ENCODE results near the gene GNL2.
A peak's percentile ranks its signal among the peaks of the same experiment; 100 is the strongest.

GNL2 gene

GRCh38 chr1:37557402-37557801, 38.3 kb downstream of the GNL2 start:
- H3K4me1 ChIP-seq (ENCODE audit: control insufficient read depth, low read length), result peaks cover 17% of the 10 kb centered on the region
- H3K79me2 ChIP-seq (ENCODE audit: control insufficient read depth, low read length), result peaks cover 17% of the 10 kb centered on the region
- H3K9me2 ChIP-seq (replicated peaks; ENCODE audit: control insufficient read depth, low read length), result no peaks in the 10 kb centered on the region
- peaks cover 15% of the 10 kb centered on the region for H3K36me3 ChIP-seq (ENCODE audit: control insufficient read depth, low read length)
- H3K9me3 ChIP-seq (ENCODE audit: control insufficient read depth, insufficient read depth, low read length), result peaks cover 6% of the 10 kb centered on the region; the same call in 1 of the 2 replicates
- no peak overlapping the region for H3K4me2 ChIP-seq (ENCODE audit: low read length)
- H4K20me1 ChIP-seq (ENCODE audit: control insufficient read depth, insufficient read depth, low read depth, low read length), result no peaks in the 10 kb centered on the region; the same call in 1 of the 2 replicates
- H3K27ac ChIP-seq (ENCODE audit: low read depth, low read length), result no peak overlapping the region
- TF ChIP-seq, protein P1, sequence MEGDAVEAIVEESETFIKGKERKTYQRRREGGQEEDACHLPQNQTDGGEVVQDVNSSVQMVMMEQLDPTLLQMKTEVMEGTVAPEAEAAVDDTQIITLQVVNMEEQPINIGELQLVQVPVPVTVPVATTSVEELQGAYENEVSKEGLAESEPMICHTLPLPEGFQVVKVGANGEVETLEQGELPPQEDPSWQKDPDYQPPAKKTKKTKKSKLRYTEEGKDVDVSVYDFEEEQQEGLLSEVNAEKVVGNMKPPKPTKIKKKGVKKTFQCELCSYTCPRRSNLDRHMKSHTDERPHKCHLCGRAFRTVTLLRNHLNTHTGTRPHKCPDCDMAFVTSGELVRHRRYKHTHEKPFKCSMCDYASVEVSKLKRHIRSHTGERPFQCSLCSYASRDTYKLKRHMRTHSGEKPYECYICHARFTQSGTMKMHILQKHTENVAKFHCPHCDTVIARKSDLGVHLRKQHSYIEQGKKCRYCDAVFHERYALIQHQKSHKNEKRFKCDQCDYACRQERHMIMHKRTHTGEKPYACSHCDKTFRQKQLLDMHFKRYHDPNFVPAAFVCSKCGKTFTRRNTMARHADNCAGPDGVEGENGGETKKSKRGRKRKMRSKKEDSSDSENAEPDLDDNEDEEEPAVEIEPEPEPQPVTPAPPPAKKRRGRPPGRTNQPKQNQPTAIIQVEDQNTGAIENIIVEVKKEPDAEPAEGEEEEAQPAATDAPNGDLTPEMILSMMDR (IDR thresholded peaks at IDR 0.05; ENCODE audit: low read depth, low read length, poor library complexity, severe bottlenecking), result no peak
- TF ChIP-seq EZH2phosphoT487 (IDR thresholded peaks at IDR 0.05; ENCODE audit: borderline replicate concordance, low read length), result no peak
- no peaks in the 10 kb centered on the region for H3K27me3 ChIP-seq (ENCODE audit: control insufficient read depth, low read length)
- H3K4me3 ChIP-seq (ENCODE audit: low read length), result no peak overlapping the region
- H3F3A ChIP-seq (ENCODE audit: control insufficient read depth, insufficient read depth), result no peaks in the 10 kb centered on the region

DNA sequence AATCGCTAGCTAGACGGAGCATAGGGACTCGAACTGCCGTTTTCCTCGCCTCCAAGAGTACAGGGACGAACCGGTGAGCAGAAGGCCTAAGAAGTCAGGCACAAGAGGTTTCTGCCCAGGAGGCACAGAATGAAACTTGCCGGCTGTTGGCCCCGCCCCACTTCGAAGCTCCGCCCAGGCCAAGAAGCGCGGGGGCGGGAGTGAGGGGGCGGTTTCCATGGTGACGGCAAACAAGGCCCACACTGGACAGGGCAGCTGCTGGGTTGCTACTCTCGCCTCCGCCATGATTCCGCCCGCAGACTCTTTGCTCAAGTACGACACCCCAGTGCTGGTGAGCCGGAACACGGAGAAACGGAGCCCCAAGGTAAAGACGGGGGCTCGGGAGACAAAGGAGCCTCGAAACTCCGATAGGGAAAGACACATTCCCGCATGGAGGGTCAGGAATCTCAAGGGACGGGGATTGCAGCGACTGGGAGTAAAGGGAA, 39.0 kb downstream of the GNL2 start, which contains the start of gene DNALI1:
DNALI1 (plus strand) TSS at position 229 of the 485 bp plus-strand sequence; CDS start at position 284, 55 bp downstream.
- Histone ChIP-seq H3F3A (ENCODE audit: control insufficient read depth, insufficient read depth) (no peaks in the 10 kb centered on the region), H3K27me3 (ENCODE audit: control insufficient read depth, low read length) (no peaks in the 10 kb centered on the region), H3K9me3 (ENCODE audit: control insufficient read depth, insufficient read depth, low read length) (peaks cover 6% of the 10 kb centered on the region; the same call in 1 of the 2 replicates), H3K36me3 (ENCODE audit: control insufficient read depth, low read length) (peaks cover 17% of the 10 kb centered on the region), H4K20me1 (ENCODE audit: control insufficient read depth, insufficient read depth, low read depth, low read length) (no peaks in the 10 kb centered on the region; the same call in 1 of the 2 replicates), H3K4me2 (ENCODE audit: low read length) (no peak within 1 kb of the TSS), H3K9me2 (replicated peaks; ENCODE audit: control insufficient read depth, low read length) (no peaks in the 10 kb centered on the region), H3K27ac (ENCODE audit: low read depth, low read length) (no peak within 1 kb of the TSS), H3K4me3 (ENCODE audit: low read length) (no peak within 1 kb of the TSS), H3K4me1 (ENCODE audit: control insufficient read depth, low read length) (peaks cover 18% of the 10 kb centered on the region), H3K79me2 (ENCODE audit: control insufficient read depth, low read length) (peaks cover 24% of the 10 kb centered on the region)
- TF ChIP-seq, protein P1 (IDR thresholded peaks at IDR 0.05; ENCODE audit: low read depth, low read length, poor library complexity, severe bottlenecking), result no peak
- no peak for TF ChIP-seq EZH2phosphoT487 (IDR thresholded peaks at IDR 0.05; ENCODE audit: borderline replicate concordance, low read length)

DNA sequence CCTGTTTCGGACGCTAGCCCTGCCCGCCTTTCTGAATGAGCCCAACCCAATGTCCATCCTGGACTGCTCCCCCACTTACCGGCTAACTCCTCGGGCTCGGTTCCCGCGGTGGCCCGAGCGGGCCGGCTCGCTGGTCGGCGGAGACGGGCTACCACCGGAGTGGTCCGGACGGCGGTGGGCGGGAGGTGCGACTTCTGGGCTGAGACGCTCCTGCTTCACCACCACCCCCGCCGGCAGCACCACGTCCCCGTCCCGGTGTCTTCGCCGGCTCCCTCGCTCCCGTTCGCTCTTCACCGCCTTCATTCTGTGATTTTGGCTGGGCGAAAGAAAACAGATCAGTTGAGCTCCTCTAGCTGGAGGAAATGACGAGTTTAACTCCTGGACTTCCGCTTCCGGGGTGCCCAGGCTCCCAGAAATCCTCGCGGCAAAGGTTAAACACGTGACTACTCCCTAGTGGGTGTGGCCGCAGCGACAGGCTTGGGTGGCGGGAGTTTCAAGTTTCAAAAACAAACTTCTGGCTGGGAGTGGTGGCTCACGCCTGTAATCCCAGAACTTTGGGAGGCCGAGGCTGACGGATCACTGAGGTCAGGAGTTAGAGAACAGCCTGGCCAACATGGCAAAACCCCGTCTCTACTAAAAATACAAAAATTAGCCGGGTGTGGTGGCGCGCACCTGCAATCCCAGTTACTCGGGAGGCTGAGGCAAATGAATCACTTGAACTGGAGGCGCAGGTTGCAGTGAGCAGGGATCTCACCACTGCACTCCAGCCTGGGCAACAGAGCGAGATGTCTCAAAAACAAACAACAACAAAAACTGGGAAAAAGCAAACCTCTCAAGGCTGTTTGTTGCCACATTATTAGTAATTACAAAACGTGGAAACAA, 41.6 kb downstream of the GNL2 start, which contains the start of gene SNIP1:
SNIP1 (minus strand) TSS at position 367 of the 882 bp plus-strand sequence; CDS start at position 303, 64 bp downstream.
- peaks cover 18% of the 10 kb centered on the region for H3K4me1 ChIP-seq (ENCODE audit: control insufficient read depth, low read length)
- no peaks in the 10 kb centered on the region; the same call in 1 of the 2 replicates for H4K20me1 ChIP-seq (ENCODE audit: control insufficient read depth, insufficient read depth, low read depth, low read length)
- peak within 1 kb of the TSS; percentile 86 for H3K4me3 ChIP-seq (ENCODE audit: low read length)
- no peaks in the 10 kb centered on the region for H3F3A ChIP-seq (ENCODE audit: control insufficient read depth, insufficient read depth)
- no peak for TF ChIP-seq EZH2phosphoT487 (IDR thresholded peaks at IDR 0.05; ENCODE audit: borderline replicate concordance, low read length)
- TF ChIP-seq, protein P1 (IDR thresholded peaks at IDR 0.05; ENCODE audit: low read depth, low read length, poor library complexity, severe bottlenecking), result no peak
- H3K36me3 ChIP-seq (ENCODE audit: control insufficient read depth, low read length), result peaks cover 29% of the 10 kb centered on the region
- peak within 1 kb of the TSS; percentile 69 for H3K4me2 ChIP-seq (ENCODE audit: low read length)
- H3K9me2 ChIP-seq (replicated peaks; ENCODE audit: control insufficient read depth, low read length), result no peaks in the 10 kb centered on the region
- peaks cover 42% of the 10 kb centered on the region for H3K79me2 ChIP-seq (ENCODE audit: control insufficient read depth, low read length)
- peak within 1 kb of the TSS; percentile 18 for H3K27ac ChIP-seq (ENCODE audit: low read depth, low read length)
- H3K27me3 ChIP-seq (ENCODE audit: control insufficient read depth, low read length), result no peaks in the 10 kb centered on the region
- H3K9me3 ChIP-seq (ENCODE audit: control insufficient read depth, insufficient read depth, low read length), result peaks cover 6% of the 10 kb centered on the region; the same call in 1 of the 2 replicates

Measured in DOHH2 (cell line).